HG03558 (cell line): ENCODE results near the gene ITSN2.
"Not testable (repeated sequence)": the region's sequence is repeated elsewhere in the genome, so short reads cannot be mapped to it uniquely, and the experiment has no call there.

Source experiments
- ATAC-seq: cut with Tn5 transposase; IDR thresholded peaks from one replicate; pipeline ENCODE4 v1.9.1; 2021; ENCODE audit warnings: moderate number of reproducible peaks; ENCODE audit not compliant: unreplicated experiment; ENCODE audit errors: extremely low read depth

The ITSN2 gene

DNA sequence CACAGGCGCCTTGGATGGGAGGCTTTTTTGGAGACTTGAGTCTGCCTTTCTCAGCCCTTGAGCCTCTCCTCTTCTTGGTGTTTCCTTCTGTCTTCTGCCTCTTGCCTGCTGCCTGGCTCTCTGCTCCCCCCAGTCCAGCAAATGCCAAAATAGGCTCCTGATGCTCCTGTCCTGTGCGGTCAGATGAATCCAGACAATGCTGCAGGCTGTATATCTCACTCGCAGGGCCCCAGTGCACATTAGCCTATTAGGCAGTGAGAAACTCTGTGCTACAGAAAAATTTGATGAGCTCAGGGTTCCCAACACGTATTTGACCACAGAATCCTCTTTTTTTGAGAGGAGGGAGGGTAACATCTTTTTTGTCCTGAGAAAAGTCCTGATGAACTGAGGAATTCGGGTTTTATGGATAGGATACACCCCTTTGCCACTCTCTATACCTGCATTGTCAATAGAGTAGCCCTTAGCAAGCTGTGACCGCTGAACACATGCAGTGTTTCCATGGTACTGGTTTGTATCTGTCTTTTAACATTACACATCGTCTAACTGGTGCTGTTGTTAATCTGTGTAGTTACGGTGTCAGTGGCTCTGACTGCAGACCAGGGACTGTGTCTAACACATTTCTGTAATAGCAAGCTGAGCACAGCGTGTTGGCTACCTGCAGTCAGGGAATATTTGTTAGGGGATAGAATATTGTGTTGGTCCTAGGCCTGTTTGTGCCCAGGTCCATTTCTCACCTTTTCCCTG is 134.7 kb downstream of the ITSN2 start:
- no peak for ATAC-seq

DNA sequence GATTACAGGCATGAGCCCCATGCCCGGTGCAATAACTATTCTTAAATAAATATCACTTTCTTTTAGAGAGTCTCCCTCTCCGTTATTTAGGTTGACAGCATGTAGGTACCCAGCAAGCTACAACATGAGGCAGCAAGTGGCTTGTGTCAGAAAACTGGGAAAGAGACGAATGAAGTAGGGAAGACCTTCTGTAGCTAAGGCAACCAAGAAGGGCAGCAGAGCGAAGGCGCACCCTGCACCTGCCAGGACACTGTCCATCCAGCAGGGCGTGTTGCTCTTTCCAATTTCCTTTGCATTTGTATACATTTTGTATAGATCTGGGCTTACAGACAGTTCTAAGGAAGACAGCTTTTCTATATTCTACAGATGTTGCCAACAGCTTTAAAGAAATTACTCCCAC is 137.4 kb downstream of the ITSN2 start:
- ATAC-seq = no peak

DNA sequence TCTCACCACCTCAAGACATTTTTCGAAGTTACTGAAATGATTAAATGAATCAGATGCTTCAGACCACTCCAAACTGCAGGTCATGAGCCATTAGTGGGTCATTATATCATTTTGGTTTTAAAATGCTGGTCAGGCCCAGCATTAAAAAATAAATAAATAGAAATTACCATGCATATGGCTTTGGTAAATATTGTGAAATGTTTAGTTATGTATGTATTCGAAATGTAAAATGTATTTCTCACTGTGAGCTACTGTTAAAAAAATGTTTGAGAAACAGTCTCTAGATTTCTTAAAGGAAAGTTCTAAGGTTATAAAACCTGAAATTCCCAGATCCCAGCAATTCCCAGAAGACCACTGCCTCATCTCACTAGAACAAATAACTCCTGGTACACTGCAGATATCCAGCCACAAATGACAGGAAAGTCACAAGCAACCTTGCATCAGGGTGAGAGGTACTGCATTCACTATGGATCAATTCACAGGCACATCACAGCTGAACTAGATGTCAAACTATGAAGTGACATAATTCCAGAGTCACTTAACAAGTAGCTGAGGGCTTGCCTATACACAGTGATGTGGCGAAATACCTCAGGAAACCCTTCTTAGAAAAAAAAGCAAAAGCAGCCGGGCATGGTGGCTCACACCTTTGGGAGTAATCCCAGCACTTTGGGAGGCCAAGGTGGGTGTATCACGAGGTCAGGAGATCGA is 138.8 kb downstream of the ITSN2 start:
- ATAC-seq = no peak

DNA sequence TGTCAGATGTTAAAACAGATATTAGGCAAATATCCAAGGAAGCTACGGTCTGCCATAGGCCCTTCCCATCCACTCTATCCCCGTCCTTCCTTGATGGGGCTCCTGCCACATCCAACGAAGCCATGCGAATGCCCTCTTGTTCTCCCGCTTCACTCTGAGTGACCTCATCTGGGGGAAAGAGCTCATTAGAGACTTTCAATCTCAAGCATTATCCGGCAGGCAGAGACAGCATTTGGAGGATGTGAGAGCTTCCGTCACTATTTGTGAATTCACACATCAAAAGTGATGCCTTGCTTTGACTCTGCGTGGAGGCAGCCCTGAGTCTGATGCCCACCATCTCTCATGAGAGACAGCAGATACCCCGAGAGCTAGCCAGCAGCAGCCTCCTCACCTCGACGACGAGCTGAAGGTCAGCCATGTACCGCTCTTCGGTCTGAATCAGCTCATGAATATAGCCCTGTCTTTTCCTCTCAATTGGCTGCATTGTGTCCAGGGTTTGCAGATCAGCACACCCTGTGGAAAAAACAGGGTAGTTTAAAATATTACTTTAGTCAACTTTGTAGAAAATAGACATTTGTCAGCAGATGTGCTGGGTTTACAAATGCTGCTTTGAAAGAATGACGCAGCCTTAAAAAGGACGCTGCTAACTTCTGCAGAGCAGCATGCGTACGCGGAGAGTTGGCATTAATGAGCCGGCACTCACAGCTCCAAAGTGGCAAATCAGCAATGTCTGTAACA is 139.6 kb downstream of the ITSN2 start:
- ATAC-seq = no peak

DNA sequence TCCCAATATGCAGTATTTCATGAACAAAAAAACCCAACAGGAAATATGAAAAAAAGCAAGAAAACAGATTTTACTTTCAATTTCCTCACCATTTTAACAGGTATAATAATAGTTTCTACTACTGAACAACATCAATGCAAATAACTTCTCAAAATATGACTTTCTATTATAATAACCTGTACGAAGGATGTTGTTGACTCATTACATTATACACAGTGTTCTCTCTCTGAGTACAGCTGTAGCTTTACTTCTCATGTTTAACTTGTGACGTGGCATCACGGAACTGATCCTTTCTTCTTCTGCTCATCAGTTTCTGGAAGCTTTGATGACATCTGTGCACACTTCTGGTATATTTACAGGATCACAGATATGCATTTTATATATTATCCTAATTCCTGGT is 145.5 kb downstream of the ITSN2 start:
- ATAC-seq = peak; percentile 93

DNA sequence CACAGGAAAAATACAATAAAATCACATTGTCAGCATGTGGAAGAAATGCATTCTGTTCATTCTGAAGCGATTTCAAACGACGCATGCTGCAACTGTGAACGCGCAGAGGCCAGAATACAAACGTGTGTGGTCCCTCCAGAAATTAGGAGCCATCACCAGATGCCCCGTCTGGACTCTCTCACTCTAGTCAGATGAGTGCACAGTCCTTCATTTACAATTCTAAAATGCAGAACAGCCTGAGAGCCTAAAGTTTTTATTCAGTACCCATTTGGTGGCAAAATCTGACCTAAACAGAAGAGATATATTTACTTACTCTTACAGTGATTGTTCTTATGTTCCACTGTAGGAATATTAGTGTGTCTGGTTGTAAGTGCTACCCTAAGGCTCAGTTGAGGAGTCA is 148.9 kb downstream of the ITSN2 start:
- no peak for ATAC-seq

DNA sequence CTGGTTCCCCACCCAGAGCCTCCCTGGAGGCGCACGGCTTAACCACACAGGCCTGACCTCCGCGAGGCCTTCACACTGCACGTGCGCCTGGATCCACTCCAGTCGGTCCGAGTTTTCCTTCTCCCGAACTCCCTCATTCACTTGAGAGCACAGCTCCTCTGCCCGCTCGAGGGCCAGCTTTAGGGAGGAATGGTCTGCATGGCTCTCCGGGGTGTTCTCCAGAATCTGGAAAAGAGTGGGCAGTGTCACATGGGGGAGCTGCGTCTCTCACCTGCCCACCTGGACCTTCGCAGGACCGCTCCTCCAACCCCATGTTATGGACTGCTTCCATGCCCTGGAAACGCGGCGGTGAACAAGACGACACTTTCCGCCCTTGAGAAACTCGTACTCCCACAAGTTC is 149.6 kb downstream of the ITSN2 start:
- ATAC-seq = no peak

DNA sequence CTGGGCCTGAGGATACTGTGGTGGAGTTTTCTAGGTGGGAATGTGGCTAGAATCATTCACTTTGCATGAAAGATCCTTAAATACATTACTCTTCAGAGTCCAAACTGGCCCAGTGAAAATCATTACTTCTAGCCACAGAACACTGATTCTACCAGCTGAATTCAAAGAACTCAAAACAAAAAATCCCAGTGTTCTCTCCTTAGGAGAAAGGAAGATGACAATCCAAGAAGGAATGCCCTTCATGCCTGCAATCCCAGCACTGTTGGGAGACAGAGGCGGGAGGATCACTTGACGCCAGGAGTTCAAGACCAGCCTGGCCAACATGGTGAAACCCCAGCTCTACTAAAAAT is 150.3 kb downstream of the ITSN2 start:
- ATAC-seq = no peak

DNA sequence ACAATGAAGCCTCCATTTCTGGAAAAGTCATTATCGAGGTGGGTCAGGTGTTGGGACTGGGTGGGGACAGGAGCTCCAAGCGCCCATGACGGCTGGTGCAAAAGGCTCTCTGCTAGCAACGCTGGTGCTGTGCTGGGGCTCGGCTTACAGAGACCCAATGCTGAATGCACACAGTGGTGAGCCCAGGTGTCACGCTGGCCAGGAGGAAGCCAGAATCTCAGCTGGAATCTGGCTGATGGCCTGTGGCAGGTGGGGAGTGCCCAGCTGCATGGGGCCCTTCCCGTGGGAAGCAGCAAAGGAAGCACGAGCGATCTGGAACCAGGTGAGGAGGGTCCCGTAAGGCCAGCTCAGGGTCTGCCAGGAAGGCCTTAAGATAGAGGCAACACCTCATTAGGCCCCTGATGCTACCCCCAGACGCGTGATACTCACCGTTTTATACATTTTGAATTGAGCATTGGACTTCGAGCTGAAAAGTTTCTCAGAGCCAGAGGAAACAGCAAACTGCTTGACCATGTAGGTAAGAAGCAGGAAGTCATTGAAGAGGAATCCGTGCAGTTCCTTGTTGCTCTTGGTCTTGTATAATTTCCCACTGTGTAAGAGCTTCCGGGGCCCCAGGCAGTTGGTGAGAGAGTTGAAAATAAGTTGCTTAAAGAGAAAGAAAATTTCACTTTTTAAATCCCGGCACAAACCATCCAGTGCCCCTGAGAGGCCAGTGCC is 150.8 kb downstream of the ITSN2 start:
- no peak for ATAC-seq

DNA sequence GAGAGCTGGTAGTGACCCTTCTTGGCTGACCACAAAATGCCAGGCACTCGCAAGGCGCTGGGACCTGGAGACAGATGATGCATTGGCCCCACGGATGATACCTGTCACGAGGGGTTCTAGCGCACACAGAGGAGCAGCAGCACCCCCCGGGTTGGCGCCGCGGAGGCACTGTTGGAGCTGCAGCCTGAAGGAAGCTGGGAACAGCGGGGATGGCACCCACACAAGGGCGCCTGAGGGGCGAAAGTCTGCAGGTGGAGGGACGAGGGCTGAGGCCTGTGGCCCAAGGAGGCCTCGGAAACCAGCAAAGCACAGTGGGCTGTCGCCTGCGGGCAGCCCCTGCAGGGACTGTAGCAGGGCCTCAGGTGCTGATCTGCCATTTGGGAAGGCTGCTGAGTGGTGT is 151.8 kb downstream of the ITSN2 start:
- no peak for ATAC-seq

DNA sequence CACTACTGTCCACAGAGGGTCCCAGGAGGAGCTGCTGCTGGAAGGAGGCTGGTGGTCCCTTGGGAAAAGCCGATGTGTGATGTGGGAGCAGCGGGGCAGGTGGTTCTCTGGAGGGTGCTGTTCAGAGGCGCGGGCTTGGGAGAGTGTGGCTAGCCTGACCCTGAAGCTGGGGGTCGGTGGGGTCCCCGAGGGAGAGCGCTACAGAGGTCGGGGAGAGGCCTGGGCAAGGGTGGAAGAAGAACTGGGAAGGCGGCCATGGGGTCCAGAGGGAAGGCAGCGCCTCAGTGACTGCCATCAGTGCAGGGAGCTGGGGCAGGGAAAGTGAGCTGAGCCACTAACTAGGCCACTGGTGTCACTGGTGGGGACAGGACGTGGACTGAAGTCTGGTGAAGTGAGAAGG is 153.0 kb downstream of the ITSN2 start:
- ATAC-seq = no peak

DNA sequence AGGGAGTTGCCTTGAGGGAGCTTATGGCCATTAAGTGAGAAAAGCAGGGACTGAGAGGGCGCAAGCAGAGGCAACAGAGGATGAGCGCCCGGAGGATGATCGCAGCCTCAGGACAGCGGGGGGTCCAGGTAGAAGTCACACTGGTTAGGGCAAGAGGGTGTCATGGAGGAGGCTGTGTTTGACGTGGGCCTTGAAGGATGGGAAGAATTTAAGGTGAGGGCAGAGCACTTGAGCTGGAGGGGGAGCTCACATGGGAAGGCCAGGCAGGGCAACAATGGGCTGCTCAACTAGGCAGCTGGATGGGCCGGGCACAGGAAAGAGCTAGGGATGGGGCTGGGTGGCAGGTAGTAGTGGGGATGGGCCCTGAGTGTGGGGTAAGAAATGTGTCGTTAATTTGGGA is 153.6 kb downstream of the ITSN2 start:
- ATAC-seq = no peak

DNA sequence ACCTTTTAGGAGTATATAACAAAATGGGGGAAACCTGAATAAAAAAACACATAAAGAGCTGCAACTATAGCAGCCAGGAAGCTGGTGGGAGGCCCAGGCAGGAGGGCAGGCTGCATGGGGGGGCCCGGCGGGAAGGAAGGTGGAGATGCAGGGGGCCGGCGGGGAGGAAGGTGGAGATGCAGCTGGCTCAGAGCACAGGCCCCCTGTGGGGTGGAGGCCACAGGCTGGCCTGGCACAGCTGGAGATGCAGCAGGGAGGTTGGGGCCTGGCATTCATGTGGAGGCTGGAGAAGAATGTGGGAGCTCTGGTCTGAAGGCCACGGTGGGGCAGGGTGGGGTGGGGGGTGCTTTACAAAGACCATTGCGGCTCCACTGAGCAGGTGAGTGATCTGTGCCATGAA is 154.1 kb downstream of the ITSN2 start:
- ATAC-seq = no peak

DNA sequence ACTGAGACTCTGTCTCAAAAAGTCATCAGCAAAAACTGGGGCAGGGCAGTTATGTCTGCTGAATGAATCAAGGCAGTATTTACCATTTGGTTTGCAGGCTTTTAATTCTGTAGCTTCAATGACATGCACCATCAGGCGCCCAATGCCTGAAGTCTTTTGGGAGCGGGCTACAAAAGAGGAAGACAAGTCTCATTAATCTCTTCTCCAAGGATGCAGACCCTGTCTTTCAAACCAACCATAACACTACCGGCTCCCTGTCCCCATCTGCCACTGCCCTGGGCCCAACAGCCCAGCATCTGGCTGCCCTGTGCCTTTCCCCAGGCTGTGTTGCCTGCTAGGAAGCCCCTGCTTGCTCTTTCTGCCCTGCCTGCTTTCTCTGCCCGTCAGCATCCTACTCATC is 155.2 kb downstream of the ITSN2 start:
- ATAC-seq = no peak

DNA sequence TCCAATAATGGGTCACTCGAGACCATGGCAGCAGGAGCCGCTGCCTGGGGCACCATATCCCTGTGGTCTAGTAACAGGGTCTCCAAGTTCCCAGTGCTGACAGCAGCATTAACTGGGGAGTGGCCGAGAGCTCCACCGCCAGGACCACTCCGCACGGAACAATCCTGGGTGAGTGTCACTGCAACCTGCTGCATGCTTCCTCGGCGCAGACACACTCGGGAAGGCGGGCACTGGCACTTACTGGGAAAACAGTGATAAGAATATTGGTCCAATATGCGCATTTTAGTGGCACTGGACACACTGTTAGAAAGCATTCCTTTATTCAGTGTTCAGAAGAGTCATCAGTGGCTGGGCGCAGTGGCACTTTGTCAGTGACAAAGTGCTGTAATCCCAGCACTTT is 155.8 kb downstream of the ITSN2 start:
- no peak for ATAC-seq

DNA sequence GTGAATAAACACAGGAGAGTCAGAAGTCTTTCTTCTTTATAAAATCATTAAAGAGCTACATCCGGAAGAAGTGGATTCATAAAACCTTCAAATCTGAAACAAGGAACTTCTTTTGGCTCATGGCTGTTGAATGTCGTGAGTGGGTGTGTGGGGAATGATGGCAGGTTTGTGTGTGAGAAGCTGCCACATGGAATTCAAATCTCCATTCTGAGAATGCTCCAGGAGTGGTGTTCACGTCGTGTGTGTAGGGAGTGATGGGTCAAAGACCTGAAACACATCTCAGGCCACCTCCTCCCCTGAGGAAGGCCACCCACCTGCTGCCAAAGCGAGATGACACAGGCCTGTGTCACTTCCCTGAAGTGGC is 156.6 kb downstream of the ITSN2 start:
- no peak for ATAC-seq

DNA sequence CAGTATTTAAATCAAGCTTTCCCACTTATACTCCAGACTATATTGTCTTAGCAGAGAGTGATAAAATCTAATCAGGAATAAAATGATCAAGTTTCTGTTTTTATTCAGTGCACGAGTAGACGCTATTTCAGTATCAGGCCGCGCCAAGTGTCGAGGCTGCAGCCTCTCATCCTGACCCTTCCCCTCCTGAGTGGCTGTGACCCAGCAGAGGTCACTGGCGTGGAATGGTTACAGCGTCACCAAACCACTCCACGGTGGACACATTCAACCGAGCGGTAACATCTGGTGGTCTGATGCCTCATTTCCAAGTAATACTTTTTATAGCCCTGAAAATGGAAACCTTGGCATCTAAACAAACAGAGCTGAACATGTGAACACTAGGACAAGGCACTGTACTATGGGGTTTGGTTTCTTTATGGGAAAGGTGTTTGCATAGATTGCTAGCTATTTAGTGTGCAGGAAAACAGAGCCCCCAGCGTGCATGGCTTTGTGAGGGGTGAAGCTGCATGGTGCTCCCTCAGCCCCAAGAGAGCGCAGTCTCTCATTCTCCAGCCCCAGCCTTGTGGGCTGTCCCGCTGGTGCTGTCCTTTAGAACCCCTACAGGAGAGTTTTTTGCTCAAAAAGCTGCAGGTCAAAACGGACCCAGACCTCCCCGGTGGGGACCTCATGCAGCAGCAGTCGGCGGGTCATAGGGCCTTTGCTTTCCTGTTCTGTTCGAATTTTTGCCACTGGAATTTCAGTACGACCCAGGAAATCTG is 157.1 kb downstream of the ITSN2 start:
- no peak for ATAC-seq

DNA sequence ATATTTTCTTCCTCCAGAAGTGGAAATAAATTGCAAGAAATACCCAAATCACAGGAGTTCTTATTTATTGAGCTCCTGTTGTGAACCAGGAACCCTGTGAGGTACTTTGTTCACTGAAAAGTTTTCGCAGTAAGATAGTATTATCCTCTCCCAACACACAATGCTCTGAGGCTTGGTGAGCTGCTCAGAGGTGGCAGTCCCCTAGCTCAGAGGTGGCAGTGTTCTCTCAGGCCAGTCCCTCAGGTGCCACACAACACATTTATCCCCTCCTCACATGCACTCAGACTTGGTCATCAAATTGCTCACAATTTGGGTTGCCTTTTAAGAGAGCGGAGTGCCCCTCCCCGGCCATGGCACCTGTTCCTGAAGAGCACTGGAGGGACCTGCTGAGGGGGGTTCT is 159.5 kb downstream of the ITSN2 start:
- no peak for ATAC-seq

DNA sequence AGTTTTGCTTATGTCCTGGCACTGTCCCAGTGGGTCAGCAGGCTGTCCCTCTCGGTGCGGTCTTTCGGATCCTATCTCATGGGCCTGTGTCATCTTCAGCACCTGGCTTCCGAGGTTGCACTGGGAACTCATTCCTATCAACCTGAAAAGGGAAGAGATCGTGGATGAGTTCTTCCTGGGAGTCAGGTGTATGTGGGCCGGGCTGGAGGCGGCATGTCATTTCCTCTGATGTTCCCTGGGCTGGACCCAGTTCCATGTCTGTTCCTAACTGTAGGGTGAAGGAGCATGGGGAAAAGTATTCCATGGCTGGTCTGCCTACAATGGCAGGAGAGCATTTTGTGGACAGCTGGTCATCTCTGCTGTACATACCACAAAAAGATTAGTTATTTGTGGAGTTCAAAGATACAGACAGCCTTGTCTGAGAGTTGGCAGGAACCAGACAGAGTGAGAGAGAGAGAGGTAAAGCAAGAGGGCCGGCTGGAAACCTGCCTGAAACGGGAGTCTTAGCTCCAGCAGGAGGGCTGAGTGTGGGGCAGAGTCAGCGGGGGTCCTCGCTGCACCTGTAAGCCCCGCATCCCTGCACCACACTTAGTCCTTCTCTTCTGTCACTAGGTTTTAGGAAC is 160.3 kb downstream of the ITSN2 start:
- no peak for ATAC-seq

DNA sequence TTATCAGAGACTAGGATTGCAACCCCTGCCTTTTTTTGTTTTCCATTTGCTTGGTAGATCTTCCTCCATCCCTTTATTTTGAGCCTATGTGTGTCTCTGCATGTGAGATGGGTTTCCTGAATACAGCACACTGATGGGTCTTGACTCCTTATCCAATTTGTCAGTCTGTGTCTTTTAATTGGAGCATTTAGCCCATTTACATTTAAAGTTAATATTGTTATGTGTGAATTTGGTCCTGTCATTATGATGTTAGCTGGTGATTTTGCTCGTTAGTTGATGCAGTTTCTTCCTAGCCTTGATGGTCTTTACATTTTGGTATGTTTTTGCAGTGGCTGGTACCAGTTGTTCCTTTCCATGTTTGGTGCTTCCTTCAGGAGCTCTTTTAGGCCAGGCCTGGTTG is 163.1 kb downstream of the ITSN2 start:
- not testable (repeated sequence) for ATAC-seq
